ENCODE results near the gene SH3GL1. TPM values are rescaled to one million over a fixed set of nuclear protein-coding genes. Genes with fewer than 3 reads are reported as not detected.

SH3GL1 gene
- total RNA-seq, 4 donors from 2014 or later: 109 to 117 (median 112) TPM

GRCh38 chr19:4373013-4373367 lies 27.4 kb downstream of the SH3GL1 start:
- WGBS, 2 donors: 71 to 73% methylated on average over 5 to 8 of the region's 8 CpGs
- no peak overlapping the region for H3K4me3 ChIP-seq (ENCODE audit: low read depth, poor library complexity, severe bottlenecking)
- intact Hi-C loops (cut with DNase I; ENCODE audit: low total_unique reads): no loop called here
- TF ChIP-seq CTCF (IDR thresholded peaks at IDR 0.05) (no peak), POLR2A (IDR thresholded peaks at IDR 0.05) (no peak)
- peak in 1 of 2 donors; percentile 83 for DNase-seq (ENCODE audit: low spot score in 2 of 2)

GRCh38 chr19:4372165-4373012 lies 28.0 kb downstream of the SH3GL1 start:
- intact Hi-C loops (cut with DNase I; ENCODE audit: low total_unique reads): no loop called here
- peak in 1 of 2 donors; percentile 85 for DNase-seq (ENCODE audit: low spot score in 2 of 2)
- TF ChIP-seq CTCF (IDR thresholded peaks at IDR 0.05) (no peak), POLR2A (IDR thresholded peaks at IDR 0.05) (no peak)
- H3K4me3 ChIP-seq (ENCODE audit: low read depth, poor library complexity, severe bottlenecking): no peak overlapping the region
- WGBS, 2 donors: 87% methylated on average over 22 of the region's 22 CpGs

DNA sequence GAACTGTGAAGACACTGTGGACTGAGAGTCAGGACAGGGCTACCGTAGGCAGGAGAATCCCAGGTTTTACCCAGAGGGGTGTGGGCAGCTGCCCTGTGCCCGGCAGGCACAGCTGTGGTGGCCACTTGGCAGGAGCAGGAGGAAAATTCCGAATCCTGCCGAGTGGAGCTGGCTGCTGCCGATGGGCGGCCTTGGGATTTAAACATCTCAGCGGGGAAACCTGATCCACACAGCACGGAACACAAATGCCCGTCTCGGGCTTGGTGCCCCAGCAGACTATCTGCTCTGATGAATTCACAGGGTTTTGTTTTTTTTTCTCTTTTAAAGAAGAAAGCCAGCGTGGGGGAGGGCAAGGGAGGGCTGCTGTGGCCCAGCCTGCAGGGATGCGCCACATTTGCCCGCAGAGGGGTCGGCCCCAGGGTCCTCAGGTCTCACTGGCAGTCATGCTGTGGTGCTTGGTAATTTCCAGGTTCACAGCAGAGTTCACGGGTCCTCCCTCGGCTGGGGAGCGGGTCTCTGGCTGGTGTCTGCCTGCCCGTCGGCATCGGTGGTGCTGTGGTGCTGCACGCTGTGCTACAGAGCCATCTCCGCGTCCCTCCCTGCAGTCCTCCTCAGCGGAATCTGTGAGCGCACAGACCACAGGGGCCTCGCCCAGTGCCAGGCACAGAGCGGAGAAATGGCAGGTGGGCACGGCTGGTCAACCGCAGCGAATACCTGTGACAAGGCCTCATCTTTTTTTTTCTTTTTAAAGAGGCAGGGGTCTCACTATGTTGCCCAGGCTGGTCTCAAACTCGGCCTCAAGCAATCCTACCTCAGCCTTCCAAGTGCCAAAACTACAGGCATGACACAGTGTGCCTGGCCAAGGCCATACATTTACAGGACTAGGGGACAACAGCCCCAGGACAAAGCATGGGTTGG lies 28.8 kb downstream of the SH3GL1 start:
- 73 to 81% methylated on average over 26 to 31 of the region's 31 CpGs for WGBS, 2 donors
- intact Hi-C loops (cut with DNase I; ENCODE audit: low total_unique reads): no loop called here
- no peak overlapping the region for H3K4me3 ChIP-seq (ENCODE audit: low read depth, poor library complexity, severe bottlenecking)
- TF ChIP-seq POLR2A (IDR thresholded peaks at IDR 0.05): no peak
- no peak for TF ChIP-seq CTCF (IDR thresholded peaks at IDR 0.05)
- peak in 1 of 2 donors; percentile 85 for DNase-seq (ENCODE audit: low spot score in 2 of 2)

- H3K4me3 ChIP-seq (ENCODE audit: low read depth, poor library complexity, severe bottlenecking): no peak overlapping the region
- TF ChIP-seq CTCF (IDR thresholded peaks at IDR 0.05) (no peak), POLR2A (IDR thresholded peaks at IDR 0.05) (no peak)
- DNase-seq (ENCODE audit: low spot score in 2 of 2): peak in 1 of 2 donors; percentile 83
- 76 to 78% methylated on average over 8 to 13 of the region's 15 CpGs for WGBS, 2 donors
- intact Hi-C loops (cut with DNase I; ENCODE audit: low total_unique reads): no loop called here
Measured at GRCh38 chr19:4370418-4371041, 29.8 kb downstream of the SH3GL1 start.

DNA sequence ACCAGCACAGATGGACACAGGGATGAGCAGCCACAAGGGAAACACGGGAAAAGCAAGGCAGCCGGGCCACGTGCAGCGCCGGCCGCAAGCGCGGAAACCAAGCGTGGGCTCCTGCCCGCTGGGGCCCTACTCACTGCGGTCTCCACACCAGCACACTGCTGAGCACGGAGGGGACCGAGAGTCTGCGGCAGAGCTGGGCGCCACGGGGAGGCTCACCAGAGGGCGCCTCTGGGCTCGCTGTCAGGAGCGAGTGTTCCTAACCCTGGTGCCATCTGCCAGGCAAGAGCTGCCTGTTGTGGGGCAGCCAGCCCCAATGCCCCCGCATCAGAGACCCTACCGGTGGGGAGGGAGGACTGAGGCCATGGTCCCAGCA lies 30.5 kb downstream of the SH3GL1 start:
- 15 to 45% methylated on average over 12 to 15 of the region's 21 CpGs for WGBS, 2 donors
- intact Hi-C loops (cut with DNase I; ENCODE audit: low total_unique reads): no loop called here
- no peak overlapping the region for H3K4me3 ChIP-seq (ENCODE audit: low read depth, poor library complexity, severe bottlenecking)
- TF ChIP-seq CTCF (IDR thresholded peaks at IDR 0.05): no peak
- no peak for TF ChIP-seq POLR2A (IDR thresholded peaks at IDR 0.05)
- peak in 1 of 2 donors; percentile 92 for DNase-seq (ENCODE audit: low spot score in 2 of 2)
